Subcutaneous adipose tissue (tissue), 4 donors: ENCODE data around the gene NEU4. TPM values are rescaled to one million over a fixed set of nuclear protein-coding genes. Genes with fewer than 3 reads are reported as not detected.

Experiments
- total RNA-seq, 4 donors: library from RNA; depleted of rRNA; stranded (reverse); fragments of >200 nt; gene quantifications; one replicate each; pipeline ENCODE4 v1.1.0, GENCODE V29; 2016
- TF ChIP-seq, protein P1 (sequence below): fragments of 450-650 bp; IDR thresholded peaks from one replicate; pipeline ENCODE4 v1.5.1; 2016; ENCODE audit warnings: low read depth, mild to moderate bottlenecking, control low read depth, antibody characterized with exemption, moderate library complexity

The NEU4 gene
- total RNA-seq, 4 donors from 2014 or later: 0.75 to 1.8 TPM; not detected in 2

GRCh38 chr2:241812730-241813643, 4.0 kb downstream of the NEU4 start:
- TF ChIP-seq, protein P1, sequence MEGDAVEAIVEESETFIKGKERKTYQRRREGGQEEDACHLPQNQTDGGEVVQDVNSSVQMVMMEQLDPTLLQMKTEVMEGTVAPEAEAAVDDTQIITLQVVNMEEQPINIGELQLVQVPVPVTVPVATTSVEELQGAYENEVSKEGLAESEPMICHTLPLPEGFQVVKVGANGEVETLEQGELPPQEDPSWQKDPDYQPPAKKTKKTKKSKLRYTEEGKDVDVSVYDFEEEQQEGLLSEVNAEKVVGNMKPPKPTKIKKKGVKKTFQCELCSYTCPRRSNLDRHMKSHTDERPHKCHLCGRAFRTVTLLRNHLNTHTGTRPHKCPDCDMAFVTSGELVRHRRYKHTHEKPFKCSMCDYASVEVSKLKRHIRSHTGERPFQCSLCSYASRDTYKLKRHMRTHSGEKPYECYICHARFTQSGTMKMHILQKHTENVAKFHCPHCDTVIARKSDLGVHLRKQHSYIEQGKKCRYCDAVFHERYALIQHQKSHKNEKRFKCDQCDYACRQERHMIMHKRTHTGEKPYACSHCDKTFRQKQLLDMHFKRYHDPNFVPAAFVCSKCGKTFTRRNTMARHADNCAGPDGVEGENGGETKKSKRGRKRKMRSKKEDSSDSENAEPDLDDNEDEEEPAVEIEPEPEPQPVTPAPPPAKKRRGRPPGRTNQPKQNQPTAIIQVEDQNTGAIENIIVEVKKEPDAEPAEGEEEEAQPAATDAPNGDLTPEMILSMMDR: no peak

DNA sequence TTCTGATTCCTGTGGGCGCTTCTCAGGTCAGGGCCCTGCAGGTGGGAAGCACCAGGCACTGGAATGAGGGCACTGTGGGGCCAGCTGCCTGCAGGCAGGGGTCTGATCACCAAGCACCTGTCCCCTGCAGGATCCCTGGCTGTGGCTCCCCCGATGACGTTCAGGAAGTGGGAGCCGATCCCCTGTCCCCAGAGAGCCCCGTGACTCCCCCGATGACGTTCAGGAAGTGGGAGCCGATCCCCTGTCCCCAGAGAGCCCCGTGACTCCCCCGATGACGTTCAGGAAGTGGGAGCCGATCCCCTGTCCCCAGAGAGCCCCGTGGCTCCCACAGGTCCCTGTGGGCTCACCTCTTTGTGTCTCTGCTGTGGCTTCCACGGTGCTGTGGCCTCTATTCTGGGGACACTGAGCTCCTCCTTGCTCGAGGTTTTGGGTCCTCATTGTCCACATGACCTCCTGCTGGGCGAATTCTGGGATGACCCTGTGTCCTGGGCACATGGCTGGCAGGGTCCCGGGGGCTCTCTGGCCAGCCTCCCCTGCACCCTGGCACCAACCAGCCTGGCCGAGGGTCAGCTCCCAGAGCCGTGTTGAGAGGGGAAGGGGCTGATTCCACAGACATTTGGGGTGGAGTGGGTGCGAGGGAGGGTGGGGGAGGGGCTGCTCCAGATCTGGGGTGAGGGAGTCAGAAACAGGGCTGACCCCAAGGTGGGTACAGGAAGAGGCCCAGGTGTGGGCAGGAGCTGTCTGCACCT, 4.8 kb downstream of the NEU4 start:
- TF ChIP-seq, protein P1: no peak

DNA sequence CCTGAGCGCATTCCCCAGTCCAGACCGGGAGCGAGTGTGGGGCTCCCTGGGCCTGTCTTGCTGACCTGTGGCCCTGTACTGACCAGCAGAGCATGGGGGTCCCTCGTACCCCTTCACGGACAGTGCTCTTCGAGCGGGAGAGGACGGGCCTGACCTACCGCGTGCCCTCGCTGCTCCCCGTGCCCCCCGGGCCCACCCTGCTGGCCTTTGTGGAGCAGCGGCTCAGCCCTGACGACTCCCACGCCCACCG, 5.3 kb downstream of the NEU4 start:
- TF ChIP-seq, protein P1: no peak

- TF ChIP-seq, protein P1: no peak
Measured at GRCh38 chr2:241814643-241815476, 5.9 kb downstream of the NEU4 start.

DNA sequence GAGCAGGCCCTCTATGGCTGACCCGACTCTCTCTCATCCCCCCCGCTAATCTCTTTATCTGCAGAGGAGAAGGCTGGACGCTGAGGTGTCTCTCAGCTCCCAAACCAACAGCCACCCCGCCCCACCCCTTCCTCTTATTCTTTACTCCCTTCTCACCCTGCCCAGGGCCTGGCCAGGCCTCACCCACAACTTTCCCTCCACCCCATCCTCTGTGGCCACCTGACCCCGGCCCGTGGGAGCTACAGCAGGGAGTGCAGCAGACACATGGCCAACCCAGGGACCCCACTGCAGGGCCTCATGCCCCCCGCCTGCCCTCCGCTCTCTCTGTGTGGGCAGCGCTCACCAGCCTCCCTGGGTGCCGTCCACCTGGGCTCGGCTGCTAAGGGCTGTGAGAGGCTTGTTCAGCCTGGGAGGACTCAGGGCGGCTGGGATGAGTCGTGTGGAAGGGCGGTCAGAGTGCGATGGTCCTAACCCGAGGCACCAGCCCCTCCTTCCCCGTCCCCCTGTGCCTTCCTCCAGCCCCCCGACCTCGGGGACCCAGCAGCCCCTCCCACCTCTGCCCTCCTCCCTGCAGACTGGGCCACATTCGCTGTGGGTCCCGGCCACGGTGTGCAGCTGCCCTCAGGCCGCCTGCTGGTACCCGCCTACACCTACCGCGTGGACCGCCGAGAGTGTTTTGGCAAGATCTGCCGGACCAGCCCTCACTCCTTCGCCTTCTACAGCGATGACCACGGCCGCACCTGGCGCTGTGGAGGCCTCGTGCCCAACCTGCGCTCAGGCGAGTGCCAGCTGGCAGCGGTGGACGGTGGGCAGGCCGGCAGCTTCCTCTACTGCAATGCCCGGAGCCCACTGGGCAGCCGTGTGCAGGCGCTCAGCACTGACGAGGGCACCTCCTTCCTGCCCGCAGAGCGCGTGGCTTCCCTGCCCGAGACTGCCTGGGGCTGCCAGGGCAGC, 6.8 kb downstream of the NEU4 start:
- TF ChIP-seq, protein P1: no peak

DNA sequence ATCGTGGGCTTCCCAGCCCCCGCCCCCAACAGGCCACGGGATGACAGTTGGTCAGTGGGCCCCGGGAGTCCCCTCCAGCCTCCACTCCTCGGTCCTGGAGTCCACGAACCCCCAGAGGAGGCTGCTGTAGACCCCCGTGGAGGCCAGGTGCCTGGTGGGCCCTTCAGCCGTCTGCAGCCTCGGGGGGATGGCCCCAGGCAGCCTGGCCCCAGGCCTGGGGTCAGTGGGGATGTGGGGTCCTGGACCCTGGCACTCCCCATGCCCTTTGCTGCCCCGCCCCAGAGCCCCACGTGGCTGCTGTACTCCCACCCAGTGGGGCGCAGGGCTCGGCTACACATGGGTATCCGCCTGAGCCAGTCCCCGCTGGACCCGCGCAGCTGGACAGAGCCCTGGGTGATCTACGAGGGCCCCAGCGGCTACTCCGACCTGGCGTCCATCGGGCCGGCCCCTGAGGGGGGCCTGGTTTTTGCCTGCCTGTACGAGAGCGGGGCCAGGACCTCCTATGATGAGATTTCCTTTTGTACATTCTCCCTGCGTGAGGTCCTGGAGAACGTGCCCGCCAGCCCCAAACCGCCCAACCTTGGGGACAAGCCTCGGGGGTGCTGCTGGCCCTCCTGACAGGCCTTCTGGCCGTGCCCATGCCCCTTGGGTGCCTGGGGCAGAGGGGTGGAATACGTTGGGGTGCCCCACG, 7.6 kb downstream of the NEU4 start:
- TF ChIP-seq, protein P1: no peak
